Neural progenitor cell (in vitro differentiated cells): ENCODE data around the gene AARSD1.

Experiments
- EZH2 ChIP-seq: fragments of 200-600 bp; sonication (generic); IDR thresholded peaks from 2 replicates; pipeline ENCODE4 v1.6.1; 2017; ENCODE audit warnings: antibody characterized with exemption, mild to moderate bottlenecking, moderate library complexity
- TF ChIP-seq, protein P1 (sequence below): fragments of 200-600 bp; sonication (generic); IDR thresholded peaks from 2 replicates; pipeline ENCODE4 v1.5.1; 2017; ENCODE audit warnings: antibody characterized with exemption, mild to moderate bottlenecking

DNA sequence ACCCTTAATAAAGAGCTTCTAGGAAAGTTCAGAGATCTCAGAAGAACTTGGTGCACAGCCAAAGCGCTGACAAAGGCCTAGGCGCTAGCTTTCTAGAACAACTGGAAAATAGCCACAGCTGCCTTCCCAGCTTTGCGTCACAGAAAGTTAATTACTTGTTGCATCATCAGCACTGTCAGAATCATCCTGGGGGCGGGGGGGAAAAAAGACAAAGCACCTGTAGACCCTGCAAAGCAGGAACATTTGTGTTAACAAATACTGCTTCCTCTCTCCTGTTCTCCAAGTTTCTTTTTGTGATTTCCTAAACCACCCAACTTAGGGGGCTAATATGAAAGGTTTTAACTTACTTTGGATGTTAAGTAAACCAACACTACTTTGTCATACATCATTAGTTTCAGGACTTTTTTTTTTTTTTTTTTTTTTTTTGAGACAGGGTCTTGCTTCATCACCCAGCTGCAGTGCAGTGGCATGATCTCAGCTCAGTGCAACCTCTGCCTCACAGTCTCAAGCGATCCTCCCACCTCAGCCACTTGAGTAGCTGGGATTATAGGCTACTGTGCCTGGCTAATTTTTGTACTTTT, 4.8 kb upstream of the AARSD1 start:
- TF ChIP-seq, protein P1, sequence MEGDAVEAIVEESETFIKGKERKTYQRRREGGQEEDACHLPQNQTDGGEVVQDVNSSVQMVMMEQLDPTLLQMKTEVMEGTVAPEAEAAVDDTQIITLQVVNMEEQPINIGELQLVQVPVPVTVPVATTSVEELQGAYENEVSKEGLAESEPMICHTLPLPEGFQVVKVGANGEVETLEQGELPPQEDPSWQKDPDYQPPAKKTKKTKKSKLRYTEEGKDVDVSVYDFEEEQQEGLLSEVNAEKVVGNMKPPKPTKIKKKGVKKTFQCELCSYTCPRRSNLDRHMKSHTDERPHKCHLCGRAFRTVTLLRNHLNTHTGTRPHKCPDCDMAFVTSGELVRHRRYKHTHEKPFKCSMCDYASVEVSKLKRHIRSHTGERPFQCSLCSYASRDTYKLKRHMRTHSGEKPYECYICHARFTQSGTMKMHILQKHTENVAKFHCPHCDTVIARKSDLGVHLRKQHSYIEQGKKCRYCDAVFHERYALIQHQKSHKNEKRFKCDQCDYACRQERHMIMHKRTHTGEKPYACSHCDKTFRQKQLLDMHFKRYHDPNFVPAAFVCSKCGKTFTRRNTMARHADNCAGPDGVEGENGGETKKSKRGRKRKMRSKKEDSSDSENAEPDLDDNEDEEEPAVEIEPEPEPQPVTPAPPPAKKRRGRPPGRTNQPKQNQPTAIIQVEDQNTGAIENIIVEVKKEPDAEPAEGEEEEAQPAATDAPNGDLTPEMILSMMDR, result no peak
- no peak for TF ChIP-seq EZH2
